NCI-H226 (cell line): ENCODE data around the gene JAGN1.
"Not testable (repeated sequence)": the region's sequence is repeated elsewhere in the genome, so short reads cannot be mapped to it uniquely, and the experiment has no call there.

Source experiments
- DNase-seq: peaks from one replicate; pipeline ENCODE4 v3.0.0-alpha.2; 2015

The JAGN1 gene

DNA sequence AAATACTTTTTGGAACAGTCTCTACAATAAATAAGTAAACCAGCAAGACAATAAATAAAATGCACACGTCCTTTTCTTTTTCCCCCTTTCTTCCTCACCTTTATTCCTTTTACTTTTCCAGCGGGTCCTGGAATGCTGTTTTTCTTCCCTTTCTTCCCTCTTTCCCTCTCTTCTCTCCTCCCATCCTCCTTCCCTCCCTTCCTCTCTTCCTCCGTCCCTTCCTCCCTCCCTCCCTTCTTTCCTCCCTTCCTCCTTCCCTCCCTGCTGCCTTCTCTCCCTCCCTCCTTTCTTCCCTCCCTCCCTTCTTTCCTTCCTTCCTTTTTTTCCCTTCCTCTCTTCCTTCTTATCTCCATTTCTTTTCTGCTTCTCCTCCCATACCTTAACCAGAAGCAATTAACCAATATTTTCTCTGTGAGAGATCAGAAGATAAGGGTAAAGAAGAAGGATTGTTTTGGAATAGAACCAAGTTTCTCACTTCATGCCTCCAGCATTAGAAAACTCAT, 8.9 kb downstream of the JAGN1 start:
- DNase-seq: no peak

DNA sequence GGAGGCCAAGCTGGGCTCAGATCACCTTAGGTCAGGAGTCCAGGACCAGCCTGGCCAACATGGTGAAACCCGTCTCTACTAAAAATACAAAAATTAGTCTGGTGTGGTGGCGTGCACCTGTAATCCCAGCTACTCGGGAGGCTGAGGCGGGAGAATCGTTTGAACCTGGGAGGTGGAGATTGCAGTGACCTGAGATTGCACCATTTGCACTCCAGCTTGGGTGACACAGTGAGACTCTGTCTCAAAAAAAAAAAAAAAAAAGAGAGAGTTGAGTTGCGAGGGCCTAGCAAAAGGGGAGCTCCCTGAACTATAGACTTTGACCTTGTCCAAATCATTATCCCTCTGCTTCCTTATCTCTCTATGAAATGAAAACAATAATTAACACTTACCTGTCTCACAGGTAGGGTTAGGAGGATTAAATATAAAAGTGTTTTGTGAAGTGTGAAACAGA, 10.6 kb downstream of the JAGN1 start:
- DNase-seq: not testable (repeated sequence)

DNA sequence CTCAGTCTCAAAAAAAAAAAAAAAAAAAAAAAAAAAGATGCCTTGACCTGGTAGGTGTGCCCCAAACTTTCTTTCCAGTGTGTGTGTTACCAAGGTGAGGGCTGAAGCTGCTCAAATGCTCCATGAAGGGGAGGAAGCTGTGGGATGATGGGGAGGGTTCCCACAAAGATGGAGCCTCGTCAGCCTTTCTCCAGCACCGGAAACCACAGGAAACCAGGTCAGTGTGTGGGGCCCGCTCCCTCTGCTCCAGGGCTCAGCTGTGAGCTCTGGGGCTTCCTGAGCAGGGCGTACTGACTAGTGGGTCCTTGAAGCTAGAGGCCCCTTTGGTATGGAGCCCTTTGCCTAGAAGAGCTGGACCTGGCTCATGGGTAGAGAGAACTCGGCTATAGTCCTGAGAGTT, 11.6 kb downstream of the JAGN1 start:
- DNase-seq: peak; percentile 48

DNA sequence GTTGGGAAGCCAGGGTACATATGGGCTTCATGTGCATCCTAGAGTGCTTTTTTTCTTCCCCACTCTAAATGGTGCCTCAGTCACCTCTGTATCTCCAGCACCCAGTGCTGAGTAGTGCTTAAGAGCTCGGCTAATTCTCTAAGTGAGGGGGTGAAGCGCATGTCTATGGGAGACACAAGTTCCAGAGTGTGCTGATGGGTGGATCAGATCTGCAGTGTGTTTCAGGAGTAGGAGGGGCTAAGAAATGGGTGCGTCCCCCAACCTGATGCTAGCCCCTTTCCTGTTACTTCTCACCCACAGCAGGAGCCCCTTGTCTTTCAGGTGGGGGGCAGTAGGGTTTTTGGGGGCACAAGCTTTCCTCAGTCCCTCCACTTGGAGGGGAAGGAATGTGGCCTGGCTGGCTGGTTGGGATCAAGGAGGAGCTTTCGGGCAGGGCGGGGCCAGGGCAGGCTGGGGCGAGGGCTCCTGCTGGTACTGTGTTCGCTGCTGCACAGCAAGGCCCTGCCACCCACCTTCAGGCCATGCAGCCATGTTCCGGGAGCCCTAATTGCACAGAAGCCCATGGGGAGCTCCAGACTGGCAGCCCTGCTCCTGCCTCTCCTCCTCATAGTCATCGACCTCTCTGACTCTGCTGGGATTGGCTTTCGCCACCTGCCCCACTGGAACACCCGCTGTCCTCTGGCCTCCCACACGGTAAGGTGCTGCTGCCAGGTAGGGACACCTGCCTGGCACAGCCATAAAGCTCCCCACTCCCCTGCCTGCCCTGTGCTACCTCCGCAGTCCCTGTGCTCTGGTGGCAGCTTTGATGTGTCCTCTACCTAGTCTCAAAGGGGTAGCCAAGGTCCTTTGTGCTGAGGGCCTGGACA, 12.2 kb downstream of the JAGN1 start, which contains the start of gene IL17RE:
TSS of gene IL17RE (plus strand) at position 477 of the 866 bp plus-strand sequence. CDS start at position 562, 85 bp downstream.
- DNase-seq: no peak

DNA sequence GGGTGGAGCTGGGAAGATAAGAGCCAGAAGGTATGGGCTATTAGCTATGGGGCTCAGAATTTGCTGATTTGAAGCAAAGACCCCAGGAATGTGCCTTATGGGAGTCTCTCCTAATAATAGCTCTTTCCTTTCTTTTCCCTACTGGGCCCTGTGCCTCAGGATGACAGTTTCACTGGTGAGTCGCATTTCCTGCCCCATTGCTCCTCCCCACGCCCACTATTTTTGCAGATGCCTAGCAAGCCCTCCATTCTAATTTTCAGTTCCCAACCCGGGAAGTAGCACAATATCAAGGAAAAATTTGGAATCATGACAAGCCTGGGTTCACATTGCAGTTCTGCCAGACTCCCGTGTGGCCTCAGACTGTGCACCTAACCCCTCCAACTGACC, 12.8 kb downstream of the JAGN1 start:
- peak; percentile 53 for DNase-seq

DNA sequence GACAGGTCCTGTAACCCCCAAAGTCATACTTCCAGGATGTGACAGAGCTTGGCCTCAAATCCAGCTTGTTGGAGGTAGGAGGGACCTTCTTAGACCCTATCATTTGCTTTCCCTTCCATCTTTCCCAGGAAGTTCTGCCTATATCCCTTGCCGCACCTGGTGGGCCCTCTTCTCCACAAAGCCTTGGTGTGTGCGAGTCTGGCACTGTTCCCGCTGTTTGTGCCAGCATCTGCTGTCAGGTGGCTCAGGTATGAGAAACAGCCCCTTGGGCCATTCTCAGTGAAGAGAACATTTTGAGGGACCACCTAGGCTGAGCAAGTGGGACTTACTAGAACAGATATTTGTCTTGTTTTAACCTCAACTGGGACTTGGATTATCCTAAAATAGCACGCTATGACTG, 13.5 kb downstream of the JAGN1 start:
- DNase-seq: no peak

DNA sequence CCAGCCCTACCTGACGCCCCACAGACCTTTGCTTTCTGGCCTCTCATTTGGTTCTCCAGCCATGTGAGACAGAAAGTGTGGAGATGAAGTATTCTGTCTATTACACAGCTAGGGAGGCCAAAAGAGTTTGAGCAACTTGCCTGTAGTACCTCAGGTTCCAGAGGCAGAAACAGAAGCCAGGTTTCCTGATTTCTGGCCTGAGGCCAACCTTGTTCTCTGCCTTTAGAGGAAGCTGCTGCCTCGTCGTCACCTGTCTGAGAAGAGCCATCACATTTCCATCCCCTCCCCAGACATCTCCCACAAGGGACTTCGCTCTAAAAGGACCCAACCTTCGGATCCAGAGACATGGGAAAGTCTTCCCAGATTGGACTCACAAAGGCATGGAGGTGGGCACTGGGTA, 16.1 kb downstream of the JAGN1 start:
- no peak for DNase-seq

DNA sequence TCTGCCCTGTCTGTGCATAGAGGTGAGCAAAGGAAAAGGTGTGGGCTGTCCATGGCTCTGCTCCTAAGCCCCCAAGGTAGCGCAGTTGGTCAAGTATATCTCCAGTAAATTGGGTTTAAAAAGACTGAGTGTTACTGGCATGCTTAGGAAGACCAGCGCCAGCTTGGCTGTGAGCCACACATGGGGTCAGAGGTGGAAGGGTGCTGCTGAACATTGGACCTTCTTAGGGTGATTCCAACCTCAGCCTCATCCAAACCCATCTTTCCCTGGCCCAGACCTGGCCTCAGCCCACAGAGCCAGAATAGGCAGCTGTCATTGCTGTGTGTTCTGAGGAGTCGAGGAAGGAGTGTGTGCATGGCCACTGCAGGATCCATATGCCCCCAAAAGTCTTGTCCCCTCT, 17.9 kb downstream of the JAGN1 start:
- DNase-seq: no peak

DNA sequence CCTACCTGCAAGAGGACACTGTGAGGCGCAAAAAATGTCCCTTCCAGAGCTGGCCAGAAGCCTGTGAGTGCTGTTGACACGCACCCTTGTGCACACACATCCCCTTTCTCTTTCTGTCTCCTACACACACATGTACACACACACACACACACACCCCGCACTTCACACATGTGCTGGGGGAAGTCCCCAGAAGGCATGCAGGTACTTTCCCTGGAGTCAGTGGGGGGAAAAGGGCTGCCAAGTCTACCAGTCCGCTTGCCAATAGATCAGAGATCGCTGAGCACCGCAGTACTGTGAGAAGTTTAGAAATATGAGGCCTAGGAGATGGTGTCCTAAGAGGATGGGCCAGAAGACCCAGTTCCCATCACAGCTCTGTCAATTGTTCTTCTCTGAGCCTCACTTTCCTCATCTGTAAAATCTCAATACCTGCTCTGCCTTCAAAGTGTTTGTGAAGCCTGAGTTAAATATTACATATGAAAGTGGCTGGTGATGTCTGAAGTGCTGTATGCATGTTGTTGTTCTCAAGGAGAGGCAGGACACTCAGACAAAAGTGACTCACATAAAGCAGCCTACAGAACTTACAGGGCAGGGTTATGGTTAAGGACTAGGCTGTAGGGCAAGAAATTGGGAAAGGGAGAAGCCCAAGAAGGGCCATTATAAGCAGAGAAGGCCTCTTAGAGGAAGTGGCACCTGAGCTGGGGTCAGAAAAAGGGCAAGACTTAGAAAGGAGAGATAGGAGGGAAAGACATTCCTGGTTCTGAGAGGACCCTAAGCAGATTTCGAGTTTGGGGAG, 19.0 kb downstream of the JAGN1 start:
- no peak for DNase-seq

DNA sequence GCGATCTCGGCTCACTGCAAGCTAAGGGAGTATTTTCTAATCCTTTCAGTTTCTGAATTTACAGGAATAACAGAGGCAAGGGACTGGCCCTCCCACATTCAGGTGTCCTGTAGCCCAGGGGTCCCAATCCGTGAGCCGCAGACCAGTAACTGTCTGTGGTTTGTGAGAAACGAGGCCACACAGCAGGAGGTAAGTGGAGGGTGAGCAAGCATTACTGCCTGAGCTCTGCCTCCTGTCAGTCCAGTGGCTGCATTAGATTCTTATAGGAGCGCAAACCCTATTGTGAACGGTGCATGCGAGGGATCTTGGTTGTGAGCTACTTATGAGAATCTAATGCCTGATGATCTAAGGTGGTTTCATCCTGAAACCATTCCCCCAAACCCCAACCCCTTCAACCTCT, 21.5 kb downstream of the JAGN1 start:
- DNase-seq: no peak

DNA sequence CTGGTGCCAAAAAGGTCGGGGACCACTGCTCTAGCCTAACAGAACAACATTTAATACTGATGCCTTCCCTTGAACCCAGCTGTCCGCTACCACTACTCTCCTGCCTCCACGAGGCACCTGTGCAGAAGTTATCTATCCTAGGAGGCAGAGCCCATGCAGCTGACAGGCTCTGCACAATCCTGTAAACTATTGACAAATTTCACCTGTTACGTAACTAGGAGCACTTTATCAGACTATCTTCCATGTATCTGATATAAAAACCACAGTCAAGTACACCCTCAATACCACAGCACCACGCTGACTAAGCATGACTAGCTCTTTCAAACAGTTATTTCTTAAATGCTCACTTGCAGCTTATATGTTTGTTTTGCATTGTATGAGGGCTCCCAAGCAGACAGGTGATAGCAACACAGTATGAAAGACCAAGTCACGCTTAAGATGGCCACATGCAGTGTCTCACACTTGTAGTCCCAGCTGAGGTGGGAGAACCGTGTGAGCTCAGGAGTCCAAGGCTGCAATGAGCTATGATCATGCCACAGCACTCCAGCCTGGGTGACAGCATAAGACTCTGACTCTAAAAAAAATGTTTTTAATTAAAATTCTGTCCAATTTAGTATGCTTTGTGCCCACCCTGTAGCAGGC, 22.0 kb downstream of the JAGN1 start:
- DNase-seq: peak; percentile 71

DNA sequence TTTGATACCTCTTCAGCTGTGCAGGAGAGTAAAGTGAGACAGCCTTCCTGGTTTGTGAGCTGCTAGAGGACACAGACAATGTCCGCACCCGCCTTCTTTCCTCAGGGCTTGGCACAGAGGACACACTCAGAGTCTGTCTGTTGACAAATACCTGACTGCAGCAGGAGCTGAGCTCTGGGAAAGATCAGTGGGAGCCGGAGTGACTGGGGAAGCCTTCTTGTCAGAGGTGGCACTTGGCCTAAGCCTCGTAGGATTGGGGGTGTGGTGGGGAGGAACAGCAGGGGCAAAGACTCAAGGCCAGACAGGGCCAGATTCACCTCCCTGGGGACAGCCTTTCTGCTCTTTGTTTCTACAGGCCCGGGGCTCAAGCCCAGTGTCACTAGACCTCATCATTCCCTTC, 23.2 kb downstream of the JAGN1 start:
- no peak for DNase-seq

DNA sequence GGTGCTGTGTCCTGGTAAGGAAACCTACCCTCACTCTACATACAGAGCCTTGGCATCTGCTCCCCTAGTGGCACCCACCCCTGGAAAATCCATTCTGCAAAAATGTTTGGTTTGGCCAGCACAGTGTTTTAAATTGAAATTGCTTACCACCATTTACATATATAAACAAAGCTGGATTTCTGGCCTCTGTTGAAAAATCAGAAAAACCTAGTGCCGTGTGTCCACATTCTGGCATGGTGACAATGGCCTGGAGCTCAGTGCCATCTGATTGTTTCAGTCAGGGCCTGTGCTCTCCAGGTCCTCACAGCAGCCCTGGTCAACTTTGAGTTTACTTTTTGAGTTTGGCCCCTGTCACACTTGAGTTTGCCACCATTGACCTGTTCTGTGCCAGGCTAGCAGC, 23.6 kb downstream of the JAGN1 start:
- no peak for DNase-seq

DNA sequence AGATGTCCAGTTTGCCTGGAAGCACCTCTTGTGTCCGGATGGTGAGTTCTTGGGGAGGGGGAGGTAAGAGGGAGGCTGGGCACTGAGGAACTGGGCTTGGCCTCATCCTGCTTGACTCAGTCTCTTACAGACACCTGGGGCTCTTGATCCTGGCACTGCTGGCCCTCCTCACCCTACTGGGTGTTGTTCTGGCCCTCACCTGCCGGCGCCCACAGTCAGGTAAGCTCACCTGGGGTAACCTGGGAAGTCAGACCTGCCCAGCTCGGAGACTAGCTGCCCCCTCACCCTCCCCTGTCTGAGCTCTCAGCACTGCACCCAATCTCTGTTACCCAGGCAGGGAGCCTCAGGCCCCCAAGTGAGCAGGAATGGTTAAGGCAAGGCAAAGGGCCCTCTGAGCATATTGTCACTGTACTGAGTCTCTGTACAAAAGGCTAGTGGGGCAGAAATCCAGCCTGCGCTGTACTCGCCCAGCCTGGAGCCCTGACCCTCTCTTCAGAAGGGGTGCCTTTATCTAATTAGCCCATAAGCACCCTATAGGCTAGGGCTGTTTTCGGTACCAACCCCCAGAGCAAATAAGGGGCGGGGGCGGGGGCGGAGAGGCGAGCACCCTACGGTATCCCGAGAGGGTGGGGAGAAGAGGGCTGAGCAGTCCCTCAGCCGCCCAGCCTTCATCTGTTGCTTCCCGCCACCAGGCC, 24.3 kb downstream of the JAGN1 start:
- no peak for DNase-seq

DNA sequence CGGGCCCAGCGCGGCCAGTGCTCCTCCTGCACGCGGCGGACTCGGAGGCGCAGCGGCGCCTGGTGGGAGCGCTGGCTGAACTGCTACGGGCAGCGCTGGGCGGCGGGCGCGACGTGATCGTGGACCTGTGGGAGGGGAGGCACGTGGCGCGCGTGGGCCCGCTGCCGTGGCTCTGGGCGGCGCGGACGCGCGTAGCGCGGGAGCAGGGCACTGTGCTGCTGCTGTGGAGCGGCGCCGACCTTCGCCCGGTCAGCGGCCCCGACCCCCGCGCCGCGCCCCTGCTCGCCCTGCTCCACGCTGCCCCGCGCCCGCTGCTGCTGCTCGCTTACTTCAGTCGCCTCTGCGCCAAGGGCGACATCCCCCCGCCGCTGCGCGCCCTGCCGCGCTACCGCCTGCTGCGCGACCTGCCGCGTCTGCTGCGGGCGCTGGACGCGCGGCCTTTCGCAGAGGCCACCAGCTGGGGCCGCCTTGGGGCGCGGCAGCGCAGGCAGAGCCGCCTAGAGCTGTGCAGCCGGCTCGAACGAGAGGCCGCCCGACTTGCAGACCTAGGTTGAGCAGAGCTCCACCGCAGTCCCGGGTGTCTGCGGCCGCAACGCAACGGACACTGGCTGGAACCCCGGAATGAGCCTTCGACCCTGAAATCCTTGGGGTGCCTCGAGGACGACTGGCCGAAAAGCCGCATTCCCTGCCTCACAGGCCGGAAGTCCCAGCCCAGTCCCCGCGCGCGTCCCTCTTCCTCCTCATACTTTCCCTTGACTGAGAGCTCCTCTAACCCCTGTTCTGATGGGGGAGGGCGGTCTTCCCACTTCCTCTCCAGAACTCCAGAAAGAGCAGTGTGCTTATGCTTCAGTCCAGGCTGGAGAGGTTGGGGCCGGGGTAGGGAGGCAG, 25.1 kb downstream of the JAGN1 start:
- no peak for DNase-seq

DNA sequence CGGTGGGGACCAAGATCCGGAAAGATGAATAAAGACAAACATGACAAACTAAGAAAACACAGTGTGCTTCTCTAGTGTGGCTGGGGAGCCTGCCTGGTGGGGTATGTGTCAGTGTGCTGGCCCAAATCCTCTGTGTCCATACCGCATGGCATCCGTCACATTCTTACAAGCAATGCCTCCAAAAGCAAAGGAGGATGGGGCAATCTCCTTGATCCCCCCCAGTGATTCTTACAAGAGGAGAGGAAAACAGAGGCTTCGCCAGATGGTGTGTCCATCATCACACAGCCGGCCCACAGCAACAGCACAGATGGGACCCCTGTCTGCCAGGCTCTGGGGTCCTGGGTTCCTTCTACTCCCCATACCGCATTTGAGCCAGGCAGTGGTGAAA, 25.9 kb downstream of the JAGN1 start:
- no peak for DNase-seq

DNA sequence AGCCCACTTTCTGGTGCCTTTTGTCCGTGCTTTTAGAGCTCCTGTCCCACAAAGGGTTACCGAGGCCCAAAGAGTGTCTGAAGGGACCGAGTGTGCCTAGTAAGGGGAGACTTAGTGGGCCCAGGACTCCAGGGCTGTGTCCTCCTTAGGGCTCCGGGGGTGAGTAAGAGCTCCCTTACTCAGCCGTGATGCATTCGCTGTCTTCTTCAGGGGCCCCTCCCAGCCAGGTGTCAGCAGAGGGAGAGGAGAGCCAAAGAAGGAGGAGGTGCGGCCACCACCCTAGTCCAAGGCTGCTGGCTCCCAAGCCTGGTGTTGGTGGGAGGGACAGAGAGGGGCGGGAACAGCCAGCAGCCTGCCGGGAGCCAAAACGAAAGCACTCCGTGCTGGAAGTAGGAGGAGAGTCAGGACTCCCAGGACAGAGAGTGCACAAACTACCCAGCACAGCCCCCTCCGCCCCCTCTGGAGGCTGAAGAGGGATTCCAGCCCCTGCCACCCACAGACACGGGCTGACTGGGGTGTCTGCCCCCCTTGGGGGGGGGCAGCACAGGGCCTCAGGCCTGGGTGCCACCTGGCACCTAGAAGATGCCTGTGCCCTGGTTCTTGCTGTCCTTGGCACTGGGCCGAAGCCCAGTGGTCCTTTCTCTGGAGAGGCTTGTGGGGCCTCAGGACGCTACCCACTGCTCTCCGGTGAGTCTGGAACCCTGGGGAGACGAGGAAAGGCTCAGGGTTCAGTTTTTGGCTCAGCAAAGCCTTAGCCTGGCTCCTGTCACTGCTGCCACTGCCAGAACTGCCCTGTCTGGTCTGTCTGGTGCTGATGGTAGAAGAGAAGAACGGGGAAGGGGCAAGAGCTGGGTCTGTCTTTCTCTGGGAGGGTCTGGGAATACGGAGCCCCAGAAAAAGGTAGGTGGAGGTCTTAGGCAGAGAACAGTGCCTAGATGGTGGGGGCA, 26.6 kb downstream of the JAGN1 start, which contains the start of gene IL17RC:
TSS of gene IL17RC (plus strand) at position 365 of the 947 bp plus-strand sequence. CDS start at position 583, 218 bp downstream.
- DNase-seq: peak; percentile 93

DNA sequence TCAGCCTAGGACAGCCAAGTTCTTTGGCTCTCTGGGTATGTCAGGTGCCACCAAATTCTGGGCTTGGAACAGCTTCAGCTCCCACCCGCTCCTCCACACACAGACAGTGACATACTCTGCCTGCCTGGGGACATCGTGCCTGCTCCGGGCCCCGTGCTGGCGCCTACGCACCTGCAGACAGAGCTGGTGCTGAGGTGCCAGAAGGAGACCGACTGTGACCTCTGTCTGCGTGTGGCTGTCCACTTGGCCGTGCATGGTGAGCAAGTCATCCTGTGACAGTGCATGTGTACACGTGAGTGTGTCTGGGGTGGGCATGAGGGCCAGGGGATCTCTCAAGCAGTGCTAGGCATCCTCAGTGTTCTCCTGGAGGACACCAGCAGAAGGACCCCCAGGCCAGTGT, 27.4 kb downstream of the JAGN1 start:
- DNase-seq: no peak

DNA sequence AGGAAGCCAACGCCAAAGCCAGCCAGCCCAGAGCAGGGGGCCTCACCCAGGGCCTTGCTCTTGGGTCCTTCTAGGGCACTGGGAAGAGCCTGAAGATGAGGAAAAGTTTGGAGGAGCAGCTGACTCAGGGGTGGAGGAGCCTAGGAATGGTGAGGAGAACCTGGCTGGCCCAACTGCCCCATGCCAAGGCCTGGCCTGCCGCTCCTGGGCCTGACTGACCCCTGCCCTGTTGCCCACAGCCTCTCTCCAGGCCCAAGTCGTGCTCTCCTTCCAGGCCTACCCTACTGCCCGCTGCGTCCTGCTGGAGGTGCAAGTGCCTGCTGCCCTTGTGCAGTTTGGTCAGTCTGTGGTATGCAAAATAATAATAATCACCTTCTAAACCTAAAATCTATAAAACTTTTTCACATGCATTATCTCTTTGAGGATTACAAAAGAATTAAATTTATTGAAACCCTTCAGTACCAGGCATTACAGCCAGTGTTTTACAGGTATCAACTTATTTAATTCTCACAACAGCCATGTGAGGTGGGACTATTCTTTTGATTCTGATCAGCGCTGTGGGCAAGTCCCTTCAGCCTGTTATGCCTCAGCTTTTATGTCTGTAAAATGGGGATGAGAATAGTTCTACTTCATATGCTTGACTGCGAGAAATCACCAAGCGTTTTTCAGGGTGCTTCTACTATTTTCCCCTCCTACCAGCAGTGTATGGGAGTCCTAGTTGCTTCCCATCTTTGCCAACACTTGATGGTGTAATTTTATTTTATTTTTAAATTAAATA, 28.0 kb downstream of the JAGN1 start:
- DNase-seq: no peak
